ENCODE results near the gene CANT1. TPM values are rescaled to one million over a fixed set of nuclear protein-coding genes. Genes with fewer than 3 reads are reported as not detected.

CANT1 gene
- total and polyA plus RNA-seq, 2 of the 13 experiments (the other 11 are each of a cell fraction or from before 2014, with no cell fraction given), result 34.1 to 42.1 TPM

DNA sequence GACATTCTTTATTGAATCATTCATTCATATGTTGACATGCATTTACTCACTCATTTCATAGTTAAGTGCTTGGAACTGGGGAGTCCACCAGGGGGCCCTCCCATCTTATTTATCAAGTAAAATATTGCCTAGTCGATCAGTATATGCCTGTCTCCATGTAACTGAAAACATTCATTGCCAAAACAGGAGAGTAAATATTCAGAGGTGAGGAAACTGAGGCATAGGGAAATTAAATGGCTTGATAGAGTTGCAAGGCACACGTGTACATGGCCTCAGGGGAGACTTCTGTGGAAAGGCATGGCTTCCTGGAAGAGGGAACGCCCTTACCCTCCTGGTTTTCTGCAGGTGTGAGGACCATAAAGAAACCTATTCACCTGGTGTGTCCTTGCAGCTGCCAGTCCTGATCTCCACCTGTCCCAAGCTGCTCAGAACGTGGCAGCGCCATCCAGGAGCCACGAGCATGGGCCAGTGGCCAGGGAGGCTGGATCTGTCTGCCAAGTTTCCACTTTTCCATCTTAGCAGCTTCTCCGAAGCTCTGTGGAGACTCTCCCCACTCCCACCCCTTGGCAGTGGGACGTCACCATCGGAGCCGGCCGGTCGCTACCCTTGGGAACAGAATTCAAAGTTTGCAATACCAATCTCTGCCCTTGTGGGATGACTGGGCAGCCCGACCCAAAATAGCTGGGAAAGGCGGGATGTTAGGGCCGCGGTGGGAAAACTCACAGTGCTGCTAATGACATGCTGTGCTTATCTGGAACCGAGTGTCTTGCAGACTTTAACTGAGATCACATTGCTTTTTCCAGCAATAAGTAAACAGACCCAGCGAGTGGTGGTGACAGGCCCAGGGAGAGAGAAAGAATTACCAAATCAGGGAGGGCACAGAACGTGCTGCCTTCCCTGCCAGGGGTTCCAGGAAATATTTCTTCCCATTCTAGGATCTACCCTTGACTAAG is 10.3 kb upstream of the CANT1 start (continued):
- TF ChIP-seq, protein P1, sequence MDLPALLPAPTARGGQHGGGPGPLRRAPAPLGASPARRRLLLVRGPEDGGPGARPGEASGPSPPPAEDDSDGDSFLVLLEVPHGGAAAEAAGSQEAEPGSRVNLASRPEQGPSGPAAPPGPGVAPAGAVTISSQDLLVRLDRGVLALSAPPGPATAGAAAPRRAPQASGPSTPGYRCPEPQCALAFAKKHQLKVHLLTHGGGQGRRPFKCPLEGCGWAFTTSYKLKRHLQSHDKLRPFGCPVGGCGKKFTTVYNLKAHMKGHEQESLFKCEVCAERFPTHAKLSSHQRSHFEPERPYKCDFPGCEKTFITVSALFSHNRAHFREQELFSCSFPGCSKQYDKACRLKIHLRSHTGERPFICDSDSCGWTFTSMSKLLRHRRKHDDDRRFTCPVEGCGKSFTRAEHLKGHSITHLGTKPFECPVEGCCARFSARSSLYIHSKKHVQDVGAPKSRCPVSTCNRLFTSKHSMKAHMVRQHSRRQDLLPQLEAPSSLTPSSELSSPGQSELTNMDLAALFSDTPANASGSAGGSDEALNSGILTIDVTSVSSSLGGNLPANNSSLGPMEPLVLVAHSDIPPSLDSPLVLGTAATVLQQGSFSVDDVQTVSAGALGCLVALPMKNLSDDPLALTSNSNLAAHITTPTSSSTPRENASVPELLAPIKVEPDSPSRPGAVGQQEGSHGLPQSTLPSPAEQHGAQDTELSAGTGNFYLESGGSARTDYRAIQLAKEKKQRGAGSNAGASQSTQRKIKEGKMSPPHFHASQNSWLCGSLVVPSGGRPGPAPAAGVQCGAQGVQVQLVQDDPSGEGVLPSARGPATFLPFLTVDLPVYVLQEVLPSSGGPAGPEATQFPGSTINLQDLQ (CRISPR knock-in tag; IDR thresholded peaks at IDR 0.05), result no peak
- no peak for TF ChIP-seq CBX2 (IDR thresholded peaks at IDR 0.05; ENCODE audit: low read depth, low read length)
- TF ChIP-seq CBX2 (CRISPR knock-in tag; IDR thresholded peaks at IDR 0.05; ENCODE audit: low read depth), result no peak
- TF ChIP-seq FIP1L1 (IDR thresholded peaks at IDR 0.05; ENCODE audit: borderline replicate concordance, insufficient read depth, low read depth, low read length), result no peak
- TF ChIP-seq ZNF550 (CRISPR knock-in tag; IDR thresholded peaks at IDR 0.05; ENCODE audit: borderline replicate concordance), result no peak
- TF ChIP-seq ZNF367 (CRISPR knock-in tag; IDR thresholded peaks at IDR 0.05; ENCODE audit: borderline replicate concordance), result no peak
- peak; percentile 16 for TF ChIP-seq RBM22 (optimal IDR thresholded peaks at IDR 0.05; ENCODE audit: low read length)
- no peak for TF ChIP-seq CBX1 (IDR thresholded peaks at IDR 0.05; ENCODE audit: low read depth)
- no peak for TF ChIP-seq ZSCAN22 (CRISPR knock-in tag; IDR thresholded peaks at IDR 0.05)
- TF ChIP-seq ZNF20 (CRISPR knock-in tag; IDR thresholded peaks at IDR 0.05), result no peak
- no peak for TF ChIP-seq NR1H2 (CRISPR knock-in tag; IDR thresholded peaks at IDR 0.05; ENCODE audit: borderline replicate concordance, low read depth)
- TF ChIP-seq JARID2 (CRISPR knock-in tag; IDR thresholded peaks at IDR 0.05; ENCODE audit: insufficient replicate concordance), result peak; percentile 33
- peak; percentile 76 for TF ChIP-seq SMC3 (IDR thresholded peaks at IDR 0.05; ENCODE audit: low read length)
- TF ChIP-seq HOXA5 (CRISPR knock-in tag; IDR thresholded peaks at IDR 0.05), result no peak
- no peak; the same call in 1 of the 2 replicates for TF ChIP-seq KDM2A (CRISPR knock-in tag; IDR thresholded peaks at IDR 0.05; ENCODE audit: borderline replicate concordance, low read depth)
- no peak for TF ChIP-seq ZNF780A (CRISPR knock-in tag; IDR thresholded peaks at IDR 0.05)
- TF ChIP-seq, protein P2, sequence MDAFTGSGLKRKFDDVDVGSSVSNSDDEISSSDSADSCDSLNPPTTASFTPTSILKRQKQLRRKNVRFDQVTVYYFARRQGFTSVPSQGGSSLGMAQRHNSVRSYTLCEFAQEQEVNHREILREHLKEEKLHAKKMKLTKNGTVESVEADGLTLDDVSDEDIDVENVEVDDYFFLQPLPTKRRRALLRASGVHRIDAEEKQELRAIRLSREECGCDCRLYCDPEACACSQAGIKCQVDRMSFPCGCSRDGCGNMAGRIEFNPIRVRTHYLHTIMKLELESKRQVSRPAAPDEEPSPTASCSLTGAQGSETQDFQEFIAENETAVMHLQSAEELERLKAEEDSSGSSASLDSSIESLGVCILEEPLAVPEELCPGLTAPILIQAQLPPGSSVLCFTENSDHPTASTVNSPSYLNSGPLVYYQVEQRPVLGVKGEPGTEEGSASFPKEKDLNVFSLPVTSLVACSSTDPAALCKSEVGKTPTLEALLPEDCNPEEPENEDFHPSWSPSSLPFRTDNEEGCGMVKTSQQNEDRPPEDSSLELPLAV (CRISPR knock-in tag; conservative IDR thresholded peaks at IDR 0.05; ENCODE audit: low read depth), result no peak
- no peak for TF ChIP-seq PRMT3 (CRISPR knock-in tag; IDR thresholded peaks at IDR 0.05; ENCODE audit: borderline replicate concordance, low read depth)
- TF ChIP-seq ZNF563 (CRISPR knock-in tag; IDR thresholded peaks at IDR 0.05), result no peak
- no peak for TF ChIP-seq ZNF143 (CRISPR knock-in tag; IDR thresholded peaks at IDR 0.05)
- no peak for TF ChIP-seq PAF1 (CRISPR knock-in tag; IDR thresholded peaks at IDR 0.05)
- no peak for TF ChIP-seq ZNF792 (CRISPR knock-in tag; IDR thresholded peaks at IDR 0.05)
- no peak for TF ChIP-seq ZNF333 (CRISPR knock-in tag; IDR thresholded peaks at IDR 0.05; ENCODE audit: borderline replicate concordance)
- TF ChIP-seq, protein P3, sequence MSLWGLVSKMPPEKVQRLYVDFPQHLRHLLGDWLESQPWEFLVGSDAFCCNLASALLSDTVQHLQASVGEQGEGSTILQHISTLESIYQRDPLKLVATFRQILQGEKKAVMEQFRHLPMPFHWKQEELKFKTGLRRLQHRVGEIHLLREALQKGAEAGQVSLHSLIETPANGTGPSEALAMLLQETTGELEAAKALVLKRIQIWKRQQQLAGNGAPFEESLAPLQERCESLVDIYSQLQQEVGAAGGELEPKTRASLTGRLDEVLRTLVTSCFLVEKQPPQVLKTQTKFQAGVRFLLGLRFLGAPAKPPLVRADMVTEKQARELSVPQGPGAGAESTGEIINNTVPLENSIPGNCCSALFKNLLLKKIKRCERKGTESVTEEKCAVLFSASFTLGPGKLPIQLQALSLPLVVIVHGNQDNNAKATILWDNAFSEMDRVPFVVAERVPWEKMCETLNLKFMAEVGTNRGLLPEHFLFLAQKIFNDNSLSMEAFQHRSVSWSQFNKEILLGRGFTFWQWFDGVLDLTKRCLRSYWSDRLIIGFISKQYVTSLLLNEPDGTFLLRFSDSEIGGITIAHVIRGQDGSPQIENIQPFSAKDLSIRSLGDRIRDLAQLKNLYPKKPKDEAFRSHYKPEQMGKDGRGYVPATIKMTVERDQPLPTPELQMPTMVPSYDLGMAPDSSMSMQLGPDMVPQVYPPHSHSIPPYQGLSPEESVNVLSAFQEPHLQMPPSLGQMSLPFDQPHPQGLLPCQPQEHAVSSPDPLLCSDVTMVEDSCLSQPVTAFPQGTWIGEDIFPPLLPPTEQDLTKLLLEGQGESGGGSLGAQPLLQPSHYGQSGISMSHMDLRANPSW (CRISPR knock-in tag; IDR thresholded peaks at IDR 0.05; ENCODE audit: borderline replicate concordance), result 0 out of 2 replicates have a peak, but pooled peaks have one; percentile 2
